Central memory CD4-positive, alpha-beta T cell (primary cell): ENCODE data around the gene TMEM258.
A peak's percentile ranks its signal among the peaks of the same experiment; 100 is the strongest.

Source experiments
- DNase-seq: peaks from one replicate; pipeline ENCODE4 v3.0.0; 2022
- total RNA-seq, 3 experiments: gene quantifications; one replicate each; lab custom pipeline; 2026; lab: John Stamatoyannopoulos, UW

The TMEM258 gene
- 22.2 to 31.5 (median 25.7) reads per million in 3 experiments for total RNA-seq

DNA sequence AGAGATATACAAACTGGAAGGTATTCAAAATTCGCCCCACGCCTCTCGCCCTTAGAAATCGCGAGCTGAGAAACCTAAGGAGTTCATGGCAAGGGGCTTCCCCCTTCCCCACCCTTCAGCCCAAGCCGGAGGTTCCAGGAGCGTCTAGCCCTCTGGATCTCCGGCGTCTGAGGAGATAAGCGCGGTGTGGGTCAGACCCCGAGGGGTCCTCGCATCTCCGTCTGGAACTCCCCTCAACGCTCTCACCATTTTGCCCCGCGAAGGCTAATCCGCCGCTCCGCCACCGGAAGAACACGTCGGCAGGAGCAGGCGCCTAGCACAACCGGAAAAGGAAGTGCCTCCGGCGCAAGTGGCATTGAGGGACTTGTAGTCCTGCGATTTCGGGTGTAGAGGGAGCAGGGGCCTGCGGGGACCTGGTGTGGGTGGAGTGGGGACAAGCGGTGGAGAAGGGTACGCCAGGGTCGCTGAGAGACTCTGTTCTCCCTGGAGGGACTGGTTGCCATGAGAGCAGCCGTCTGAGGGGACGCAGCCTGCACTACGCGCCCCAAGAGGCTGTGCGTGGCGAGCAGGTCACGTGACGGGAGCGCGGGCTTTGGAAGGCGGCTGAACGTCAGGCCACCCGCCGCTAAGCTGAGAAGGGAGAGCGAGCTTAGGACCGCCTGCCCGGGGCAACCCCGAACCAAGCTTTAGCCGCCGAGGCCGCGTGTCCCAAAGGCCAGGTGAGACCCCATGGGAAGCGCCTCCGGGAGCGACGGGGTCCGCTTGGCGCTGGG lies at the start of gene TMEM258, which contains the start of gene FEN1:
TSS of gene TMEM258 (minus strand) at position 290 of the 773 bp plus-strand sequence. CDS start at position 249, 41 bp downstream.
TSS of gene FEN1 (plus strand) at position 602 of the 773 bp plus-strand sequence. CDS start 2,451 bp downstream, outside the sequence.
- peak; percentile 87 for DNase-seq

DNA sequence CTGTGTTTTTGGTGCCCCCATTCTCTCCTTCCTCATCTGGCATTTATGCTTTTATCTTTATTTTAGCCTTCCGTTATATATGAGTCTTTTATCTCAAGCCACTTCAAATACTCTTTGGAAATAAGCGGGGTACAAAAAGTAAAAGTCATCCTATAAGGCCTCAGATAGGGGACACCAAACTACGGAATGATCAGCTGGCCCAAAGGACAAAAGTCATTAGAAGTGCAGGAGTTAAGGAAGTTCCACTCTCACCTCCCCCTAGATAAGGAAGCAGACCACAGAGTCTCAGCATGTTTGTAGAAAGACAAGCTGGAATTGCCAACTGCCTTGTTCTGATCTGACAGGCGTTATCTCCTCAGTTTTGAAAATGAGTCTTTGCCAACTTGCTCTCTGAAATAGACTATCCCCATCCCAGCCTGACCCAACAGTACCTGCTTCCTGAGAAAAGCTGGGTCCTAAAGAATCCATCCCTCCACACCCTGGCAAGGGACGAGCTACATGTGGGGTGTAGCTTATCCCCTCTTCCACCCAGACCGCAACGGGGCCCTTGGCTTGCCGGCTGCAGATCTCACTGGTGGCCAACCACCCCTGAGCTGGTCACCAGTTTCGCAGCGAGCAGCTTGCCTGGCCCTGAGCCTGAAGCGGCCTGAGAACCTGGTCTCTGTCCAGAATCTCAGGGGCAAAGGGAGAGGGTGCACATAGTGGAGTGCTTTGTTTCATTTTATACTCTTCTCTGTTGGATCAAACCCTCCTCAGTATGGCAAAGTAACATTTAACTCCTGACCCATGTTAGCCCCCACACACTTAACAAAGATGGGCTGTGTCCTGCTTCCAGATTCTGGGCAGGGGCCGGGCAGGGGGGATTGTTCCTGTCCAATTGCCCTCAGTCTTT lies 49.5 kb upstream of the TMEM258 start:
- DNase-seq: no peak

DNA sequence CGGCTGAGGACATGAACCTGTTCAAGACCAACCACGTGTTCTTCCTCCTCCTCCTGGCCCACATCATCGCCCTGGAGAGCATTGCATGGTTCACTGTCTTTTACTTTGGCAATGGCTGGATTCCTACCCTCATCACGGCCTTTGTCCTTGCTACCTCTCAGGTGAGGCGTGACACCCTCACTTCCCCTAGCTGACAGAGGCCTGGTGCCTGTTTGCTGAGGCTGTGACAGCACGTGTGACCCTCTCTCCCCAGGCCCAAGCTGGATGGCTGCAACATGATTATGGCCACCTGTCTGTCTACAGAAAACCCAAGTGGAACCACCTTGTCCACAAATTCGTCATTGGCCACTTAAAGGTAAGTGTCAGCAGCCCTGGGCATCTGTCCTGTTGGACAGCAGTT lies 48.0 kb upstream of the TMEM258 start:
- no peak for DNase-seq

DNA sequence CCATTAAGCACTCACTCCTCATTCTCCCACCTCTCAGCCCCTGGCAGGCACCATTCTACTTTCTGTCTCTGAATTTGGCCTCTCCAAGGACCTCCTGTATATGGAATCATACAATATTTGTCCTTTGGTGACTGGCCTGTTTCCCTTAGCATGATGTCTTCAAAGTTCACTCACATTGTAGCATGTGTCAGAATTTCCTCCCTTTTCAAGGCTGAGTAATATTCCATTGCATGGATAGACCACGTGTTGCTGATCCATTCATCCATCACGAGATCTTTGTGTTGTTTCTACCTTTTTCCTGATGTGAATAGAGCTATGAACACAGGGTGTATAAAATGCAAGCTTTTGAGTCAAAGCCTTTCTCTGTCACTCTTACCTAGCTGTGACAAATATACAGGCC lies 47.3 kb upstream of the TMEM258 start:
- DNase-seq: no peak

DNA sequence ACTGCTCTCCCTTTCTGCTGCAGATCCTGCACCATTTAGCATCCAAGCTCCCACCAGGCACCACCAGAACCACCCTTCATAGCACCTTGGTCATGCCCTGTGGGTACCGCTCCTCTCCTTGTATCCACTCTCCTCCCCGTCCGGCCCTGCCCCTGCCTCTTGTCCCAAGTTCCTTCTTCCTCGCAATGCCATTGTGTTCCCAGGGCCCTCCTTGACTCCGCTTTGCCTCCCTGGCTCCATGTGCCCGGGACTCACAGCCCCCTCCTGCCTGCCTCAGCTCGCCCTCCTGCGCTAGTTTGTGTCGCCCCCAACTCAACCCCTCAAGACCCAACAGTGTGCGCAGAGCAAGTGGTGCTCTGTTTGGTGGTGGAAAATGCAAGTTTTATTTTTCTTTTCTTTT lies 46.5 kb upstream of the TMEM258 start:
- no peak for DNase-seq

DNA sequence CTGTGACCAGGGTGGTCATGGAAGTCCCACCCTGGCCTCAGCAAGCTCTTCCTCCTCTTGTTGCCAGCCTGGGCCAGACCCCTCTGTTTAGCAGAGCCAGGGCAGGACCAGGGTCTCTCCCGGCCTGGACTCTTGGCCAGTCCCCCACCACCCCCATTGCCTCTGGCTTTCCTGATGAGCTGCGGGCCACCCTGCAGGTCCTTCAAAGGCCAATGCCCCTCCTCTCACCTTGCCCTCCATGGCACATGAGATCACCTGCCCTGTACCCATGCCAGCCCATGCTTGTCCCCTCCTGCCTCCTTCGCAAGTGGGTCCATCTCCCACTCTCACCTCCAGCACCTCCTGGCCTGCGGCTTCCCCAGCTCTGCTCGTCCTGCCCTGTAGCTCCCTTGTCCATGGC lies 46.1 kb upstream of the TMEM258 start:
- DNase-seq: no peak

DNA sequence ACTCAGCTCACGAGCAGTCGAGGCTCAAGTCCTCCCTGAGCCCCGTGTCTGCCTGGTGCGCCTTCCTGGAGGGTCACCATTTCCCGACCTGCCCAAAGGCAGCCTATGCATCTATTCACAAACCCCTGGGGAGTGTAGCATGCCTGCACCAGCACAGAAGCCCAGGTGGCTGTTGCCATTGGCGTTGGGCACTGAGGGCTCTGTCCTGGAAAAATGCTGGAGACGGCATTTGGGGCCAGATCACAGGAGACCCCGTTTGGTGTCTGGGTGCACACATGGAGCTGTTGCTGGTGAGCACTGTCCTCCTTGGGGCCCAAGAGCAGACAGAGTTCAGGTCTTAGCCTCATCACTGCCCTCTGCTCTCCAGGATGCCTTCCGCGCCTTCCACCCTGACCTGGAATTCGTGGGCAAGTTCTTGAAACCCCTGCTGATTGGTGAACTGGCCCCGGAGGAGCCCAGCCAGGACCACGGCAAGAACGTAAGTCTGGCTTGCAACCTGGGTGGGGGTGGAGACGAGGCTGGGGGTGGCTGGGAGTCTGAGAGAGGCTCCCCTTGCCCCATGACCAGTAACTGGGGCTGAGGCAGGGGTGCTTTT lies 45.1 kb upstream of the TMEM258 start:
- DNase-seq: no peak

DNA sequence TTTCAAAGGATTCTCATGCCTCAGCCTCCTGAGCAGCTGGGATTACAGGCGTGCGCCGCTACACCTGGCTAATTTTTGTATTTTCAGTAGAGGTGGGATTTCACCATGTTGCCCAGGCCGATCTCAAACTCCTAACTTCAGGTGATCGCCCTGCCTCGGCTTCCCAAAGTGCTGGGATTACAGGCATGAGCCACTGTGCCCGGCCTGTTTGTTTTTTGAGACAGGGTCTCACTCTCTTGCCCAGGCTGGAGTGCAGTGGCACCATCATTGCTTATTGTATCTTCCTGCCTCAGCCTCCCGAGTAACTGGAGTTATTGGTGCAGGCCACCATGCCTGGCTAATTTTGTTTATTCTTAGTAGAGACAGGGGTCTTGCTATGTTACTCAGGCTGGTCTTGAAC lies 43.8 kb upstream of the TMEM258 start:
- DNase-seq: no peak

DNA sequence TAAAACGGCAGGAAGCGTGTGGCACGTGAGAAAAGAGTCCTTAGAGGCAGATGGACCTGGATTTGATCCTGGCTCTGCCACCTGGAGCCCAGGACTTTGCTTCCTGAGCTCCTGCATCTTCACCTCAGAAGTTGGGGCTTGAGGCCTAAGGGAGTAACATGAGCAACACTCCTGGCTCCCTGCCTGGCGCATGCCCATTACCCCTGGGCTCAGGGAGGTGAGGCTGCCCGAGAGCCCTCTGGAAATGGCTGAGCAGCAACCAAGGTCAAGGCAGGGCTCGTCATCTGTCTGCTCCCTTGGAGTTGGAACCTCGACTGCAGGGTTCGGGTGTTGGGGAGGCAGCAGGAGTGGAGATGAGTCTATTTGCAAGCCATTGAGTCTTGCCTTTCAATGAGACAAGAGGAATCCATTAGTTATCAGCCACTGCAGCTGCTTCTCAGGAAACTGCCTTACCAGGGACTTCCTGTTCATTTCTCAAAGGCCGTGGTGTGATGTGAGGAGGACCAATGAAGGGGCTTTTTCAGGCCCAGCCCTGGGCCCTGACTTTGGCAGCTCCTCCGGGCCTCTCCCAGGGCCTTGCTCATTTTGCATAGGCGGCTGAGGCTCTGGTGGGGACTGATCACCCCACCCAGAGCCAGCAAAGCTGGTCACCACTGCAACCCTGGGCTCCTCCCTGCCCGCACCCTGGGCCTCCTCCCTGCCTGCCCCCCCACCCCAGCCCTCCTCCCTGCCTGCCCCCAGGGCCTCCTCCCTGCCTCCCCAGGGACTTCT lies 42.1 kb upstream of the TMEM258 start:
- peak; percentile 33 for DNase-seq

DNA sequence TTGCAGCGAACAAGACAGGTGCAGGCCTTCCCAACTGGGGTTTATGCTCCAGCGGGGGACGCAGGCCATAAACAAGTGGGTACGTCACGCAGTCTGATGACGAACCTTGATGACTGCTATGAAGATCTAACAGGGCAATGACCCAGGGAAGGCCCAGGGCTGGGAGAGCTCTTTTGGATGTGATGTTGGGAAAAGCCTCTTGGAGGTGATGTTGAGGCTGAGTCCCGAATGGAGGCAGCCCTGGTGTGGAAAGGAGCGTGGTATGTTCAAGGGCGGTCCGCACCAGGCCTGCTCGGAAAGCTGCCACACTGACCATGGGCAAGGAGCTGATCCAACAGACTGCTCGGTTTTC lies 41.5 kb upstream of the TMEM258 start:
- no peak for DNase-seq

DNA sequence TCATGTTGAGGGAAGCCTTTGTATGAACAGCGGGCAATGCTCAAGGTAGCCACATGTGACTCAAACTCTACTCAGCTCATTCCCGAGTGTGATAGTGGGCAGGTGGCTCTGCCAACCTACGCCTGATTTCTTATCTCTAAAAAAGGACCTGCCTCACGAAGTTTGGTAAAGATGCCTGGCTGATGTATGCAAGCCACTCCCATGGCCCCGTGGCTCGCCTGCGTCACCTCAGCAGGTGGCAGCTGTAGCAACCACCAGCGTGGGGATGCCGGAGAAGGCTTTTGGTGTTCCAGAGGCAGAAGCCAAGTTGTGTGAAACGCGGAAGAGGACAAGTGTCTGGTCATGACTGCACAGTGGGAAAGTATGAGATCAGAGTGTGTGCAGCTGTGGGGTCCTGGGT lies 41.1 kb upstream of the TMEM258 start:
- DNase-seq: no peak

DNA sequence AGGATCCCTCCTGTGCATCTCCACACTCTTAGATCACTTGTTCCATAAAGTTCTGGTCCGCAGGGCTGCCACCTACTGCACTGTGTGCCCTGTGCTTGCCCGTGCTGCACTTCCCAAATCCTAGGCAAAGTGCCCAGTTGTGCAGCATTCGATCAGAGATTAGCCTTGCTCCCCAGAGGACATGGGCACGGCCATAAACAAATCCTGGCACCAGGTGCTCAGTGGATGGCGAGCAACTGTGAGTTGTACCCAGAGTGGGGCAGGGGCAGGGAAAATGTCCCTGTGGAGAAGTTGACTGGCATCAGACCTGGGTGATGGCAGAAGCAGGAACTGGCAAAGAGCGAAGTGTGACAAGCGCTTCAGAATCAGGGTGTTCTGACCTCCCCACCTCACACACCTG lies 40.4 kb upstream of the TMEM258 start:
- DNase-seq: no peak

DNA sequence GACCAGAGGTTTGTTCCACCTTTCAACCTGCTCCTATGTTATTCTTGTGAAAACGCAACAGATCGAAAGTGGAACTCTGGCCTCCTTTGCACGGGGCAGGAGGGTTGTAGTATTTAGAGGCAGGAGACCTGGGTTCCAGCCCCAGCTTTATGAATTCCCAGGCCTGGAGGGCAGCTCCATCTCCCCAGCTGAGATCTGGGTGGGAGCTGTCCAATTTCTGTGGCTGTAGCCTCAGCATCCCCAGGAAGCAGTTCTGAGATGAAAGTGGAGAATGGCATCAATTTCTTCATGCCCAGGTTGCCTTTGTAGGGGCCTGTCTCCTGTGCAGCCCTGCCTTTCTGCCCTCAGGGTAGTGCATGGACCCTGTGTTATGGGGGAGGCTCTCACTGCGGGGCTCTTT lies 39.8 kb upstream of the TMEM258 start:
- no peak for DNase-seq

DNA sequence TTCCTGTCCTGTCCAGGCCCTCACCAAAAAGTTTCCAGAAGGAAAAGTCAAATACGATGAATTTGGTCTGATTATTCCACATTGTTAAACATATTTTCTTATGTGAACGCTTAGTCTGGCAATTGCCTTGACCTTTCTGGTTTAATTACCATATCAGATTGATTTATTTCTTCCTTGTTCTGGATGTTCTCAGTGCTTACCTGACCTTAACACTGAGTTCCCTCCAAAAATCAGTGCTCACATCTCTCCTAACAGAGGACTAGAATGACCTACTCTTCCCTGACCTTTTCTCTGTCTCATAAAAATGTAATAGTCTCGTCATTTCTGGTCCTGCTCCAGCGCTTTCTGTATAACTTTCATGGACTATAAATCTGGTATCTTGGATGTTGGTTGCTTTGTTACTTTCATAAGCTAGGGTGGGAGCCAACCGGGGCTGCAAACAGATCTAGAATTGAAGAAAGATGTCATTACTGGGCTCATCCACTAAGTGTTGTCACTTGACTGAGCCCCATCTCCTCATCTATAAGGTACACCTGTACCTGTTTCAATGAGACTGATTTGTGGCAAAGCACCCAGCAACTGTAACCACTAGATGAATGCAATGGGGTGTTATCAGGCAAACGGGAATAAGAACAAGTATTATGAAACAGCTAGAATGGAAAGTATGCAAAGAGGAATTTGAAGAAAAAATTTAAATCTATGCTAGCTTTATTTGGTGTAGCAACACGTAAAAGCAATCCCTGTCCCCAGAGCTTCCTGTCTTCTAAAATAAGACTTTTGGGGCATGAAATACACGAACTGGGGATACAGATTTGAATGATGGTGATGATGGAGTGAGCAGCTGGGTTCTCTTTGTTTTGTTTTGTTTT lies 38.1 kb upstream of the TMEM258 start:
- no peak for DNase-seq

DNA sequence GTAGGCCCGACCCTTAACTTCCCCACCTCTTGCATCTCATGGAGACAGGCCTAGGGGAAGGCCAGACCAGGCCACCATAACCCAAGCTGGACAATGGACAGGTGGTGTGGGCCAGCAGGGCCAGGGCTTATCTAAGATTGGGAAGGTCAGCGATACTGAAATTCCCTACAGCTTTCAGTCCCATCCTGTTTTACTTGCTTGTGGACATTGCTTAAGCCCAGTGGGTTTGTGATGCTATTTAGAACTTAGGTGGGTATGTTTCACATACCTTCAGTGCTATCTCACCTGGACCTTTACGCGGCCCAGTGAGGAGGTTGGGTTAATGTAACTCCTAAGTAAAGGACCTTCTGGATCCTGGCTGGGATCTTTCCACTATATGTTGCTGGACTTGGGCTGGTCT lies 37.4 kb upstream of the TMEM258 start:
- DNase-seq: no peak

DNA sequence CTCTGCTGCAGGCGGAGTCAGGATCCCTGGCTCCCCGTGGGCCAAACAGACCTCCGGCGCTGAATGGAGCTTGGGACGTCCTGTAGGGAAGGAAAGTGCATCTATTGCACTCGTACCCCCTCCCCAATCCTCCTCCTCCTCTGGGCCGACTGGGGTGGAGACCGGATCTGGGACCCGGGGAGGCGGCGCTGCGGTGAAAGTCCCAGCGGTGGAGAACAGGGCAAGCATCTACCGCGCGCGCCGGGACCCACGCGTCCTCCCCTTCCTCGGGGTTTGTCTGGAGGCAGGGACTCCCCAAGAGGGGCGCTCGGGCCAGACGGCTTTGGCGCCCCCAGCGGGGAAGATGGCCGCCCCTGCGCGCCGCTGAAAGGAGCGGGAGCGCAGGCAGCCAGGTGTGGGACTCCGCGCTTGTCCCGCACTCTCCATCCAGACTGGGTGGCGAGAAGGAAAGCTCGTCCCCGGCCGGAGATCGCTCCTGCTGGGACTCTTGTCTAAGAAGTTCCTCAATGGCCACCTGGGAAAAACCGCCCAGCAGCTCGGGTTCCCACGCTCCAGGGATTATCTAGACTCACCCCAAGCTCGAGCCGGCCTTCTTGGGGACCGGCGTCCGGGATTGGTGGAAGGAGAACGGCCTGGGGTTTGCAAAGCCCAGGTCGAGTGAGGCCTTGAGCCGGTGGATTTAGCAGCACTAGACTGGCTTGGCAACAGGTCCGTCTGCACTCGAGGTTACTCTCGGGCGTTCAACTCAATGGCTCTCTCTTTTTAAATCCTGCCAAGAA lies 36.4 kb upstream of the TMEM258 start:
- peak; percentile 20 for DNase-seq

DNA sequence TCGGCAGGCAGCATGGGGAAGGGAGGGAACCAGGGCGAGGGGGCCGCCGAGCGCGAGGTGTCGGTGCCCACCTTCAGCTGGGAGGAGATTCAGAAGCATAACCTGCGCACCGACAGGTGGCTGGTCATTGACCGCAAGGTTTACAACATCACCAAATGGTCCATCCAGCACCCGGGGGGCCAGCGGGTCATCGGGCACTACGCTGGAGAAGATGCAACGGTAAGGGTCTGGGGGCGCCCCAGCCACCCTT lies 35.9 kb upstream of the TMEM258 start:
- no peak for DNase-seq

DNA sequence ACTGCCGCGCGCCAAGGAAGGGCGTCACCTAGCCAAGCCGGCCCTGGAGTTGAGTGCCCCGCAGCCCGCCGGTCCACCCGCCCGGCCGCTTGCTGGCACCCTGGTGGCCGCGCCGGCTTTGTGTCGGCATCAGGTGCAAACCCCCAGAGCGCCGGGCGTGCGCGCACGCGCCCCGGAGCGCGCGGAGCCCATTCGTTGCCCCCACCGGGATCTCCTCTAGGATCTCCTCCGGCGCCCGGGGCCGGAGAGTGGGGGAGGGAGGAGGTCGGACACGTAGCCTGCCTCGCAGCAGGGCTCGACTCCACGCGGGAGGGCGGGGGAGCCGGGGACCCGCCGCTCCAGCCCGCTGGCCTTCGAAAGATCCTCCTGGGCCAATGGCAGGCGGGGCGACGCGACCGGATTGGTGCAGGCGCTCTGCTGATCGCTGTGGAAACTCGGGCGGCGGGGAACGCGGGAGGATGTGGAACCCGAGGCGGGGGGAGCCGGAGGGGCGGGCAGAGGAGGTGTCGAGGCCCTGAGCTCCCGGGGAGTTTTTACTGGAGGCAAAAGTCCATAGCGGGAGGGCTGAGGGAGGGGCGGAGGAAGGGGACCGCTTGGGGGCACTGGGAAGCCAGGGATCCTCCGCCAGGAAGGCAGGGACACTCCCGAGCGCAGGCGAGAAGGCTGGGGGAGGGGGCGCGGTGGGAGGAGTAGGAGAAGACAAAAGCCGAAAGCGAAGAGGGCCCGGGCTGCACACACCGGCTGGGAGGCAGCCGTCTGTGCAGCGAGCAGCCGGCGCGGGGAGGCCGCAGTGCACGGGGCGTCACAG lies 35.4 kb upstream of the TMEM258 start, which contains the start of gene FADS2:
TSS of gene FADS2 (plus strand) at position 730 of the 808 bp plus-strand sequence. CDS start 91 bp downstream, outside the sequence.
- peak; percentile 45 for DNase-seq

DNA sequence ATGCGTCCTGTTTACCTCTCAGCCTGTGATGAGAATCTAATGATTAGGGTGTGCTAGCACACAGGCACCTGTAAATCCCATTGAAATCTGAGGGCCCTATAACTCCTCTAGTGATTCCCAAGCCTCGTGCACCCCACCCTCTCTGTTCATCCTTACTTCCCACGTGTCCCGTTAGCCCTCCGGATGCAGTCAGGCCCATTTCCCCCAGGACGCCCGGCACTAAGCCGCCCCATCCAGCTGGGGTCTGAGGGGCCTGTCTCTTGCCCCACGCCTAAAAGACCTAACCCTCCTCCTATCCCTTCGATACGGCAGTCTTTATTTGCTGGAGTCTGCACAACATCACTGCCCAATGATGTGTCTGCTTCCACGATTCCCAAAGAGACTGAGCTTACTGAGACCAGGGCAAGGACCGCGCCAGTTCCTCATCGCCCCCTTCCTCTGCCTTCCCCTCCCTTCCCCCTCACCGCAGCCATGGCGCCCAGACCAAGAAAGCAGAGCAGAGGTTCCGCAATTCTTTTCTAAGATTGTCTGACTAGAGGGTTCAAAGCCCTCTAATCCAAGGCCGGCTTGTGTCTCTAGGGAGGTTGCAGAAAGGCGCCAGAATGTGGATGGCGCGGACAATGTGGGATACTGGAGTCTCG lies 34.7 kb upstream of the TMEM258 start:
- DNase-seq: no peak

DNA sequence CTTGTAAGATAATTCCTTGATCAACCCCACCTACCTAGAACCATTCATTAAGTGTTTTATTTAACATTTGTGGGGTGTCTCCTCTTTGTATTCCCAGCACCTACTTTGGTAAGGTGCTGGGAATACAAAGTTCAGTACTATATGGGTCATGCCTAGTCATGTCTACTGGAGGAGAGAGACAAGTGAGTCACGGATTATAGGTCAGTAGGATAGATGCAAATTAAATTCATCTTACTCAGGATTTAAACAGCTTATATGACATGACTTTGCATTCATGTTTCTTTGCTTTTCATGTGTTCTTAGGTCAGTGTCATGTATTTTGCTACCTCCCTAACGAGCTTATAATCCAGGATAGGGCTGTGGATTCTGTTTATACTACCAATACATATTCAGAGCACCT lies 27.8 kb upstream of the TMEM258 start:
- DNase-seq: no peak
